RKO (cell line): Measurements from ENCODE around the gene SCRG1.

ENCODE experiments used
- DNase-seq: peaks from one replicate; pipeline ENCODE4 v3.0.0-alpha.2; 2016; ENCODE audit warnings: low spot score

The SCRG1 gene

GRCh38 chr4:173410079-173410478 is 11.2 kb upstream of the SCRG1 start:
- no peak for DNase-seq

GRCh38 chr4:173405840-173406606 is 7.1 kb upstream of the SCRG1 start:
- DNase-seq: peak; percentile 7

- no peak for DNase-seq
These were observed 5.5 kb upstream of the SCRG1 start for GRCh38 chr4:173404296-173404865.

GRCh38 chr4:173403051-173403450 is 4.1 kb upstream of the SCRG1 start:
- DNase-seq: no peak

- DNase-seq: no peak
These were observed 2.1 kb upstream of the SCRG1 start for GRCh38 chr4:173401063-173401462.

- no peak for DNase-seq
These were observed 696 bp downstream of the SCRG1 start for GRCh38 chr4:173398220-173398619.

GRCh38 chr4:173397604-173398003 is 1.3 kb downstream of the SCRG1 start:
- no peak for DNase-seq

GRCh38 chr4:173391701-173392100 is 7.2 kb downstream of the SCRG1 start:
- DNase-seq: no peak

- DNase-seq: no peak
These were observed 12.2 kb downstream of the SCRG1 start for GRCh38 chr4:173386751-173387150.

- DNase-seq: no peak
These were observed 16.6 kb downstream of the SCRG1 start for GRCh38 chr4:173382349-173382748.

- no peak for DNase-seq
These were observed 17.3 kb downstream of the SCRG1 start for GRCh38 chr4:173381610-173382009.

GRCh38 chr4:173380987-173381386 is 17.9 kb downstream of the SCRG1 start:
- no peak for DNase-seq

- no peak for DNase-seq
These were observed 19.0 kb downstream of the SCRG1 start for GRCh38 chr4:173379929-173380328.

GRCh38 chr4:173374588-173374987 is 24.3 kb downstream of the SCRG1 start:
- no peak for DNase-seq

GRCh38 chr4:173371292-173372192 is 27.4 kb downstream of the SCRG1 start:
- peak; percentile 77 for DNase-seq

GRCh38 chr4:173370477-173371291 is 28.2 kb downstream of the SCRG1 start, which contains the start of gene SAP30:
Gene SAP30 (plus strand): TSS chr4:173370954. CDS start chr4:173371183, 229 bp downstream.
- peak; percentile 98 for DNase-seq

- no peak for DNase-seq
These were observed 28.8 kb downstream of the SCRG1 start for GRCh38 chr4:173370130-173370476.

- DNase-seq: peak; percentile 39
These were observed 31.0 kb downstream of the SCRG1 start for GRCh38 chr4:173367946-173368345.

GRCh38 chr4:173367285-173367684 is 31.6 kb downstream of the SCRG1 start:
- DNase-seq: peak; percentile 32

GRCh38 chr4:173365359-173365996 is 33.4 kb downstream of the SCRG1 start:
- DNase-seq: no peak

GRCh38 chr4:173362666-173363065 is 36.2 kb downstream of the SCRG1 start:
- no peak for DNase-seq
